B cell (primary cell): ENCODE measurements around the gene AP4M1. TPM values are rescaled to one million over a fixed set of nuclear protein-coding genes. Genes with fewer than 3 reads are reported as not detected.

Source experiments
- ATAC-seq: fragments of 200-7000 bp; cut with Tn5 transposase; one replicate; pipeline ENCODE4 v1.10.0; 2021; ENCODE audit warnings: low read depth, mild to moderate bottlenecking, moderate number of reproducible peaks, moderate library complexity
- CTCF ChIA-PET: fragments of 350-600 bp; sonication (Branson Sonifier 250); formaldehyde crosslinking; loops from one replicate; lab custom pipeline; 2021; ENCODE audit warnings: antibody characterized with exemption, inconsistent platforms; lab: Charles Lee
- POLR2A ChIA-PET: fragments of 350-600 bp; sonication (Branson Sonifier 250); formaldehyde crosslinking; loops from one replicate; lab custom pipeline; 2021; ENCODE audit warnings: antibody characterized with exemption; lab: Charles Lee
- DNase-seq: peaks from one replicate; pipeline ENCODE4 v3.0.0; 2013
- H2AFZ ChIP-seq: 2 replicates; pipeline ENCODE4 v1.6.1; 2012; ENCODE audit warnings: mild to moderate bottlenecking, low read depth, low read length; ENCODE audit not compliant: insufficient read depth, poor library complexity, severe bottlenecking
- H3K27ac ChIP-seq, 2 donors: 1 replicate in 1 of 2; 2 replicates in 1 of 2; pipeline ENCODE4 v1.5.1; 2012 to 2013; ENCODE audit warnings: low read length in 2 of 2, mild to moderate bottlenecking in 2 of 2, moderate library complexity in 1 of 2
- H3K27me3 ChIP-seq, 4 experiments: fragments of 200-600 bp in 1 of 4; sonication (generic) in 1 of 4; replicated peaks in 1 of 4; 1 replicate in 2 of 4; 2 replicates in 2 of 4; pipeline versions ENCODE4 v1.6.1 to v1.7.0; 2013 to 2016; ENCODE audit warnings: low read length in 3 of 4, mild to moderate bottlenecking in 2 of 4, mixed read lengths in 1 of 4, moderate library complexity in 1 of 4; ENCODE audit not compliant: insufficient read depth in 4 of 4, control insufficient read depth in 3 of 4; ENCODE audit errors: control extremely low read depth in 1 of 4
- H3K36me3 ChIP-seq, 2 experiments: replicated peaks in 1 of 2; 1 replicate in 1 of 2; 2 replicates in 1 of 2; pipeline versions ENCODE4 v1.6.1 to v1.7.1; 2013; ENCODE audit warnings: low read length in 1 of 2; ENCODE audit not compliant: insufficient read depth in 2 of 2, control insufficient read depth in 1 of 2; ENCODE audit errors: control extremely low read depth in 1 of 2, extremely low read depth in 1 of 2
- H3K4me1 ChIP-seq, 2 donors: fragments of 200-600 bp in 1 of 2; sonication (generic) in 1 of 2; 1 replicate in 1 of 2; 2 replicates in 1 of 2; pipeline versions ENCODE4 v1.5.1 to v1.6.1; 2013 to 2017; ENCODE audit warnings: low read length in 2 of 2; ENCODE audit not compliant: control insufficient read depth in 2 of 2, insufficient read depth in 2 of 2
- H3K4me2 ChIP-seq: replicated peaks from 2 replicates; pipeline ENCODE3; 2012; ENCODE audit warnings: mild to moderate bottlenecking, low read depth, low read length; ENCODE audit not compliant: poor library complexity, severe bottlenecking
- H3K4me3 ChIP-seq, 5 experiments: fragments of 200-600 bp in 1 of 5; sonication (generic) in 1 of 5; 1 replicate in 3 of 5; 2 replicates in 2 of 5; pipeline versions ENCODE4 v1.5.1 to v1.7.0; 2011 to 2016; ENCODE audit warnings: low read length in 4 of 5, mild to moderate bottlenecking in 4 of 5, low read depth in 2 of 5, control low read depth in 1 of 5, moderate library complexity in 1 of 5; ENCODE audit not compliant: insufficient read depth in 1 of 5; ENCODE audit errors: control extremely low read depth in 1 of 5, extremely low read depth in 1 of 5
- H3K79me2 ChIP-seq: fragments of 200-600 bp; sonication (generic); one replicate; pipeline ENCODE4 v1.6.0; 2016; ENCODE audit warnings: low read length; ENCODE audit not compliant: control insufficient read depth, insufficient read depth
- H3K9ac ChIP-seq: fragments of 200-600 bp; sonication (generic); 2 replicates; pipeline ENCODE4 v1.6.1; 2017; ENCODE audit warnings: mild to moderate bottlenecking, low read length, moderate library complexity
- H3K9me3 ChIP-seq, 3 donors: one replicate each; pipeline versions ENCODE4 v1.6.1 to v1.7.1; 2013; ENCODE audit warnings: low read length in 2 of 3; ENCODE audit not compliant: control insufficient read depth in 2 of 3, insufficient read depth in 1 of 3; ENCODE audit errors: control extremely low read depth in 1 of 3
- H4K20me1 ChIP-seq: 2 replicates; pipeline ENCODE4 v1.6.0; 2012; ENCODE audit warnings: mild to moderate bottlenecking, low read length; ENCODE audit not compliant: insufficient read depth, control insufficient read depth, poor library complexity, severe bottlenecking
- H3K27ac Mint-ChIP-seq: one replicate; pipeline ENCODE4 v1.8.0; 2021; ENCODE audit warnings: mixed read lengths
- H3K27me3 Mint-ChIP-seq: one replicate; pipeline ENCODE4 v1.8.0; 2021; ENCODE audit warnings: mixed read lengths
- H3K4me1 Mint-ChIP-seq: one replicate; pipeline ENCODE4 v1.8.0; 2021; ENCODE audit warnings: mixed read lengths
- H3K4me3 Mint-ChIP-seq: one replicate; pipeline ENCODE4 v1.8.0; 2021; ENCODE audit warnings: mixed read lengths
- H3K9me3 Mint-ChIP-seq: one replicate; pipeline ENCODE4 v1.8.0; 2022; ENCODE audit warnings: mixed read lengths; ENCODE audit not compliant: insufficient read depth
- CTCF ChIP-seq: fragments of 200-600 bp; IDR thresholded peaks from one replicate; pipeline ENCODE4 v1.8.0; 2022; ENCODE audit warnings: antibody characterized with exemption, mild to moderate bottlenecking
- EZH2 ChIP-seq: IDR thresholded peaks from 2 replicates; pipeline ENCODE4 v1.6.1; 2012; ENCODE audit warnings: borderline replicate concordance, low read depth, mild to moderate bottlenecking, moderate library complexity, low read length; ENCODE audit not compliant: insufficient read depth, poor library complexity, severe bottlenecking
- WGBS: methylation state at CpG from one replicate; pipeline ENCODE4 v1.1.5; 2013; ENCODE audit warnings: missing lambda C conversion rate; ENCODE audit not compliant: insufficient coverage; 5-methylcytosine and 5-hydroxymethylcytosine counted together
- intact Hi-C: fragments of 100-400 bp; cut with micrococcal nuclease; formaldehyde crosslinking; loops from one replicate; pipeline ENCODE4 v1.10.0; 2022
- polyA plus RNA-seq: library from polyadenylated mRNA; depleted of rRNA; stranded (reverse); fragments of >200 nt; gene quantifications from 2 replicates; pipeline ENCODE4 v1.2.3, GENCODE V29; 2012
- small RNA-seq: library from RNA; depleted of rRNA; stranded (forward); fragments of <200 nt; gene quantifications from one replicate; pipeline ENCODE3, GENCODE V24; 2012; ENCODE audit warnings: low replicate concordance, low read depth; ENCODE audit not compliant: insufficient read length
- total RNA-seq, 2 donors: library from RNA; stranded (reverse); fragments of 120-200 nt in 1 of 2; gene quantifications; 1 replicate in 1 of 2; 2 replicates in 1 of 2; pipeline versions ENCODE4 v1.2.3 to v1.2.4, GENCODE V29; 2013 to 2022

Gene AP4M1
- total and polyA plus RNA-seq, 2 donors (not counting 1 experiment from before 2014, with no cell fraction given): 9.0 to 17.6 TPM

DNA sequence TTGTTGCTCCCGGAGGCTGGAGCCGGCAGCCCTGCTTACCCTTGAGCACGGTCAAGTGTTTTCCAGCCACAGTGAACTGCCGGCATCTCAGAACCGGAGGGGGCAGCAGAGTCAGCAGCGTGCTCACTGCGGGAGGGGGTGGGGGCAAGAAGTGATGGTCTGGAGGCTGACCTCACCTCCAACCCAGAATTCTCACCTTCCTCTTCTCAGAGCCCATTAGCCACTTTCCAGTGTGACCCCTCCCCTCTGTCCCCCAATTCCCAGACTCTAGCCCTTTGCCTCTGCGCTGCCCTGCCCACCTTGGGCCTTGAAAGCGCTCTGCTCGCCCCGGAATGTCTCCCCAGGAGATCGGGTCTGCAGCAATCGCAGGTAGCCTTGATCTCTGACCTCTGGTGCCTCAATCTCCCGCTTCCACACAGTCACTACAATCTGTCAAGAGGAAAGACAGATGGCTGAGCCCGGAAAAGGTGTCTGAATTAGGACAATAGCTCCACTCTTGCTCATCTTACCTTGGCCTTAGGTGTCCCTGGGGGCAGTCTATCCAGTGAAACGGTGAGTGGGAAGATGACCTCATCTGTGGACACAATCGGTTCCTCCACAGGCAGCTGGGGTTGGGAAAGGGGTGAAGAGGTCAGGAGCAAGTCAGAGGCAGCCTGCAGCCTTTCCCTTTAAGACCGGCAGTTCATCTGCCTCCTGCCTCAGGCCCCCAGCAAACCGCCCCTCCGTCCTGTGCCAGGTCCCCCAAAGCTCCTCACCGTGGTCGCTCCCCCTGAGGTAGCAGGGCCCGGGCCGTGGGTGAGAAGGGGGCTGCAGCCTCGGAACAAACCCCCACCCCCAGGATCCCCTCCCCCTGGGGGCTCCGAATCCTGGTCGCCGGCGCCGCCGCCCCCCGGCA, 56.1 kb downstream of the AP4M1 start:
- Histone ChIP-seq H2AFZ (peak overlapping the region; percentile 97), H3K36me3 (peaks cover 0 to 48% of the 10 kb centered on the region in 2 experiments), H3K79me2 (peaks cover 31% of the 10 kb centered on the region), H3K9me3 (no peaks in the 10 kb centered on the region), H3K27me3 (no peaks in the 10 kb centered on the region), H3K4me2 (peak overlapping the region; percentile 92), H3K27ac (peak overlapping the region; percentile 54 to 84), H4K20me1 (peaks cover 28% of the 10 kb centered on the region), H3K4me3 (peak overlapping the region; percentile 55 to 95 (median 73)), H3K4me1 (peaks cover 23 to 35% of the 10 kb centered on the region in 2 donors), H3K9ac (peak overlapping the region; percentile 95)
- ChIA-PET CTCF (interaction anchor here (0.8 to 5.1 kb wide), 5 partner anchors 9 to 39 kb away, joined by 3 to 18 read pairs (median 3); partner anchors contain the start of gene LAMTOR4), POLR2A (interaction anchor here (1.0 to 2.9 kb wide), 3 partner anchors 9 to 60 kb away, joined by 4 to 16 read pairs (median 5); partner anchors contain the start of gene LAMTOR4)
- H3K27ac Mint-ChIP-seq: peak overlapping the region; percentile 88
- ATAC-seq (no peak), DNase-seq (peak; percentile 27)
- intact Hi-C loops: loop anchor here (1.0 to 5.0 kb wide), 6 partner anchors 9 to 180 kb away; partner anchors contain the start of genes GAL3ST4, GPC2, LAMTOR4 and MBLAC1
- WGBS: 31% methylated on average over 19 of the region's 32 CpGs
- H3K4me3 Mint-ChIP-seq: peak overlapping the region; percentile 87
- no peaks in the 10 kb centered on the region for H3K27me3 Mint-ChIP-seq
- TF ChIP-seq EZH2 (no peak), CTCF (no peak)
- H3K9me3 Mint-ChIP-seq: no peaks in the 10 kb centered on the region
- peaks cover 40% of the 10 kb centered on the region for H3K4me1 Mint-ChIP-seq

Small RNA genes within 50 kb of the gene (small RNA-seq; reads per million reads assigned to genes)
- gene MIR106B (1,332 reads per million, percentile 98 among the genes with 10 or more reads in this experiment), gene MIR25 (1,945 reads per million, percentile 99 among the genes with 10 or more reads in this experiment), gene MIR93 (250 reads per million, percentile 96 among the genes with 10 or more reads in this experiment)

Other genes starting within 250 kb of the AP4M1 start
- 1.2 and 1.3 TPM in 2 replicates for gene OR2AE1, start 224.6 kb upstream of the AP4M1 start, total RNA-seq
- gene OR2AE1, start 224.6 kb upstream of the AP4M1 start, polyA plus RNA-seq: 0.22 and 0.43 TPM in 2 replicates
- gene TRIM4, start 182.1 kb upstream of the AP4M1 start, total RNA-seq: 56.7 and 58.1 TPM in 2 replicates
- gene TRIM4, start 182.1 kb upstream of the AP4M1 start, polyA plus RNA-seq: 14.2 and 15.1 TPM in 2 replicates
- not detected in 2 replicates for gene GJC3, start 172.0 kb upstream of the AP4M1 start, total RNA-seq
- not detected in 2 replicates for gene GJC3, start 172.0 kb upstream of the AP4M1 start, polyA plus RNA-seq
- gene AZGP1, start 125.6 kb upstream of the AP4M1 start, total RNA-seq: not detected in 2 replicates
- gene AZGP1, start 125.6 kb upstream of the AP4M1 start, polyA plus RNA-seq: not detected in 2 replicates
- gene ZKSCAN1, start 86.0 kb upstream of the AP4M1 start, total RNA-seq: 89.3 and 97.4 TPM in 2 replicates
- gene ZKSCAN1, start 86.0 kb upstream of the AP4M1 start, polyA plus RNA-seq: 12.9 and 14.0 TPM in 2 replicates
- 12.9 and 13.2 TPM in 2 replicates for gene ZSCAN21, start 51.9 kb upstream of the AP4M1 start, total RNA-seq
- gene ZSCAN21, start 51.9 kb upstream of the AP4M1 start, polyA plus RNA-seq: 6.7 and 8.3 TPM in 2 replicates
- gene ZNF3, start 19.9 kb upstream of the AP4M1 start, total RNA-seq: 44.8 and 48.5 TPM in 2 replicates
- gene ZNF3, start 19.9 kb upstream of the AP4M1 start, polyA plus RNA-seq: 19.2 and 21.5 TPM in 2 replicates
- gene COPS6, start 12.7 kb upstream of the AP4M1 start, total RNA-seq: 75.1 and 79.6 TPM in 2 replicates
- gene COPS6, start 12.7 kb upstream of the AP4M1 start, polyA plus RNA-seq: 68.6 and 76.5 TPM in 2 replicates
- 147 and 154 TPM in 2 replicates for gene MCM7, start 246 bp upstream of the AP4M1 start, total RNA-seq
- 171 and 190 TPM in 2 replicates for gene MCM7, start 246 bp upstream of the AP4M1 start, polyA plus RNA-seq
- 65.2 and 65.8 TPM in 2 replicates for gene TAF6, start 17.7 kb downstream of the AP4M1 start, total RNA-seq
- 35.5 and 48.3 TPM in 2 replicates for gene TAF6, start 17.7 kb downstream of the AP4M1 start, polyA plus RNA-seq
- 13.9 and 16.8 TPM in 2 replicates for gene CNPY4, start 18.0 kb downstream of the AP4M1 start, total RNA-seq
- gene CNPY4, start 18.0 kb downstream of the AP4M1 start, polyA plus RNA-seq: 8.0 and 9.0 TPM in 2 replicates
- gene MBLAC1, start 25.3 kb downstream of the AP4M1 start, total RNA-seq: 4.5 TPM in 2 replicates
- gene MBLAC1, start 25.3 kb downstream of the AP4M1 start, polyA plus RNA-seq: 1.4 and 1.6 TPM in 2 replicates
- 214 TPM in 2 replicates for gene LAMTOR4, start 47.3 kb downstream of the AP4M1 start, total RNA-seq
- gene LAMTOR4, start 47.3 kb downstream of the AP4M1 start, polyA plus RNA-seq: 393 and 448 TPM in 2 replicates
- 71.2 and 75.8 TPM in 2 replicates for gene TRAPPC14, start 57.1 kb downstream of the AP4M1 start, total RNA-seq
- 55.3 and 64.8 TPM in 2 replicates for gene TRAPPC14, start 57.1 kb downstream of the AP4M1 start, polyA plus RNA-seq
- 0.44 and 0.74 TPM in 2 replicates for gene GAL3ST4, start 67.0 kb downstream of the AP4M1 start, total RNA-seq
- gene GAL3ST4, start 67.0 kb downstream of the AP4M1 start, polyA plus RNA-seq: 1.1 and 3.0 TPM in 2 replicates
- 4.1 and 6.1 TPM in 2 replicates for gene GPC2, start 75.7 kb downstream of the AP4M1 start, total RNA-seq
- gene GPC2, start 75.7 kb downstream of the AP4M1 start, polyA plus RNA-seq: 3.9 and 7.7 TPM in 2 replicates
- 22.0 and 24.8 TPM in 2 replicates for gene STAG3, start 76.3 kb downstream of the AP4M1 start, total RNA-seq
- 10.8 and 33.4 TPM in 2 replicates for gene STAG3, start 76.3 kb downstream of the AP4M1 start, polyA plus RNA-seq
- gene PVRIG, start 118.3 kb downstream of the AP4M1 start, total RNA-seq: 51.2 and 51.4 TPM in 2 replicates
- 6.7 and 16.2 TPM in 2 replicates for gene PVRIG, start 118.3 kb downstream of the AP4M1 start, polyA plus RNA-seq
- not detected in 2 replicates for gene SPDYE3, start 206.1 kb downstream of the AP4M1 start, total RNA-seq
- not detected in 2 replicates for gene SPDYE3, start 206.1 kb downstream of the AP4M1 start, polyA plus RNA-seq